Measurements from ENCODE around the gene RNF220. TPM values are rescaled to one million over a fixed set of nuclear protein-coding genes. Genes with fewer than 3 reads are reported as not detected.

RNF220 gene
- total RNA-seq, 1 experiment from 2014 or later = 128 TPM

DNA sequence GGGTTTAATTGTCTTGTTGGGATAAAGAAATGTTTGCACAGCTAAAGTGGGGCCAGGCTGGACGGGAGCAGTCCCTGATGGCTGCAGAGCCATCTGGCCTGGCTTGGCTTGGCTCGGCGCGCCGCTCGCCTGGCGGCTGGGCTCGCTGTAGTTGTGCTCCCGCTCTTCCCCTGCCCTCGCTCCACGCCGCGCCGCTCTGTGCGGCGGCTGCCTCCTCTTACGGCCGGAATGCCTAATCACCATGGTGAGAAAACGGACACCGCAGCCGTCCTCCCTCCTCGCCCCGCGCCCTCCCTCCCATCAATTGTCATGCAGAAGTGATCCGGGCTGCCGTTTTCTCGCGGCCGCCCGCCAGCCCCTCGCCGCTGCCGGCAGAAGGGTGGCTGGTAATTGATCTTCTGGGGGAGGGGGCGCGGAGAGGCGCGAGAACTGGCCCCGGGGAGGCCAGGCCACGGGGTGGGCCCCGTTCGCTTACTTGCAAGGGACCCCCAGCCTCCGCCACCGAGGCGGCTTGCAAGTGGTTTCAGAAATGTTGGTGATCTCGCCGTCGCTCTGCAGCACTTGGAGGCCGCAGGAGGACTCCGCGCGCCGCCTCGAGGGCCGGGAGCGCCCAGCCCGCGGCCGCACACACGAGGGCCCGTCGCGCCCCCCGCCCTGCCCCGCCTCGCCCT lies 12.4 kb downstream of the RNF220 start (continued):
- TF ChIP-seq, protein P1, sequence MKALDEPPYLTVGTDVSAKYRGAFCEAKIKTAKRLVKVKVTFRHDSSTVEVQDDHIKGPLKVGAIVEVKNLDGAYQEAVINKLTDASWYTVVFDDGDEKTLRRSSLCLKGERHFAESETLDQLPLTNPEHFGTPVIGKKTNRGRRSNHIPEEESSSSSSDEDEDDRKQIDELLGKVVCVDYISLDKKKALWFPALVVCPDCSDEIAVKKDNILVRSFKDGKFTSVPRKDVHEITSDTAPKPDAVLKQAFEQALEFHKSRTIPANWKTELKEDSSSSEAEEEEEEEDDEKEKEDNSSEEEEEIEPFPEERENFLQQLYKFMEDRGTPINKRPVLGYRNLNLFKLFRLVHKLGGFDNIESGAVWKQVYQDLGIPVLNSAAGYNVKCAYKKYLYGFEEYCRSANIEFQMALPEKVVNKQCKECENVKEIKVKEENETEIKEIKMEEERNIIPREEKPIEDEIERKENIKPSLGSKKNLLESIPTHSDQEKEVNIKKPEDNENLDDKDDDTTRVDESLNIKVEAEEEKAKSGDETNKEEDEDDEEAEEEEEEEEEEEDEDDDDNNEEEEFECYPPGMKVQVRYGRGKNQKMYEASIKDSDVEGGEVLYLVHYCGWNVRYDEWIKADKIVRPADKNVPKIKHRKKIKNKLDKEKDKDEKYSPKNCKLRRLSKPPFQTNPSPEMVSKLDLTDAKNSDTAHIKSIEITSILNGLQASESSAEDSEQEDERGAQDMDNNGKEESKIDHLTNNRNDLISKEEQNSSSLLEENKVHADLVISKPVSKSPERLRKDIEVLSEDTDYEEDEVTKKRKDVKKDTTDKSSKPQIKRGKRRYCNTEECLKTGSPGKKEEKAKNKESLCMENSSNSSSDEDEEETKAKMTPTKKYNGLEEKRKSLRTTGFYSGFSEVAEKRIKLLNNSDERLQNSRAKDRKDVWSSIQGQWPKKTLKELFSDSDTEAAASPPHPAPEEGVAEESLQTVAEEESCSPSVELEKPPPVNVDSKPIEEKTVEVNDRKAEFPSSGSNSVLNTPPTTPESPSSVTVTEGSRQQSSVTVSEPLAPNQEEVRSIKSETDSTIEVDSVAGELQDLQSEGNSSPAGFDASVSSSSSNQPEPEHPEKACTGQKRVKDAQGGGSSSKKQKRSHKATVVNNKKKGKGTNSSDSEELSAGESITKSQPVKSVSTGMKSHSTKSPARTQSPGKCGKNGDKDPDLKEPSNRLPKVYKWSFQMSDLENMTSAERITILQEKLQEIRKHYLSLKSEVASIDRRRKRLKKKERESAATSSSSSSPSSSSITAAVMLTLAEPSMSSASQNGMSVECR (CRISPR knock-in tag; IDR thresholded peaks at IDR 0.05; ENCODE audit: borderline replicate concordance) = no peak
- TF ChIP-seq, protein P2, sequence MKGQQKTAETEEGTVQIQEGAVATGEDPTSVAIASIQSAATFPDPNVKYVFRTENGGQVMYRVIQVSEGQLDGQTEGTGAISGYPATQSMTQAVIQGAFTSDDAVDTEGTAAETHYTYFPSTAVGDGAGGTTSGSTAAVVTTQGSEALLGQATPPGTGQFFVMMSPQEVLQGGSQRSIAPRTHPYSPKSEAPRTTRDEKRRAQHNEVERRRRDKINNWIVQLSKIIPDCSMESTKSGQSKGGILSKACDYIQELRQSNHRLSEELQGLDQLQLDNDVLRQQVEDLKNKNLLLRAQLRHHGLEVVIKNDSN (CRISPR knock-in tag; IDR thresholded peaks at IDR 0.05) = no peak
- TF ChIP-seq, protein P3, sequence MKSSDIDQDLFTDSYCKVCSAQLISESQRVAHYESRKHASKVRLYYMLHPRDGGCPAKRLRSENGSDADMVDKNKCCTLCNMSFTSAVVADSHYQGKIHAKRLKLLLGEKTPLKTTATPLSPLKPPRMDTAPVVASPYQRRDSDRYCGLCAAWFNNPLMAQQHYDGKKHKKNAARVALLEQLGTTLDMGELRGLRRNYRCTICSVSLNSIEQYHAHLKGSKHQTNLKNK (CRISPR knock-in tag; IDR thresholded peaks at IDR 0.05) = no peak
- TF ChIP-seq, protein P4, sequence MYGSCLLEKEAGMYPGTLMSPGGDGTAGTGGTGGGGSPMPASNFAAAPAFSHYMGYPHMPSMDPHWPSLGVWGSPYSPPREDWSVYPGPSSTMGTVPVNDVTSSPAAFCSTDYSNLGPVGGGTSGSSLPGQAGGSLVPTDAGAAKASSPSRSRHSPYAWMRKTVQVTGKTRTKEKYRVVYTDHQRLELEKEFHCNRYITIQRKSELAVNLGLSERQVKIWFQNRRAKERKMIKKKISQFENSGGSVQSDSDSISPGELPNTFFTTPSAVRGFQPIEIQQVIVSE (CRISPR knock-in tag; IDR thresholded peaks at IDR 0.05; ENCODE audit: borderline replicate concordance) = no peak
- TF ChIP-seq, protein P5, sequence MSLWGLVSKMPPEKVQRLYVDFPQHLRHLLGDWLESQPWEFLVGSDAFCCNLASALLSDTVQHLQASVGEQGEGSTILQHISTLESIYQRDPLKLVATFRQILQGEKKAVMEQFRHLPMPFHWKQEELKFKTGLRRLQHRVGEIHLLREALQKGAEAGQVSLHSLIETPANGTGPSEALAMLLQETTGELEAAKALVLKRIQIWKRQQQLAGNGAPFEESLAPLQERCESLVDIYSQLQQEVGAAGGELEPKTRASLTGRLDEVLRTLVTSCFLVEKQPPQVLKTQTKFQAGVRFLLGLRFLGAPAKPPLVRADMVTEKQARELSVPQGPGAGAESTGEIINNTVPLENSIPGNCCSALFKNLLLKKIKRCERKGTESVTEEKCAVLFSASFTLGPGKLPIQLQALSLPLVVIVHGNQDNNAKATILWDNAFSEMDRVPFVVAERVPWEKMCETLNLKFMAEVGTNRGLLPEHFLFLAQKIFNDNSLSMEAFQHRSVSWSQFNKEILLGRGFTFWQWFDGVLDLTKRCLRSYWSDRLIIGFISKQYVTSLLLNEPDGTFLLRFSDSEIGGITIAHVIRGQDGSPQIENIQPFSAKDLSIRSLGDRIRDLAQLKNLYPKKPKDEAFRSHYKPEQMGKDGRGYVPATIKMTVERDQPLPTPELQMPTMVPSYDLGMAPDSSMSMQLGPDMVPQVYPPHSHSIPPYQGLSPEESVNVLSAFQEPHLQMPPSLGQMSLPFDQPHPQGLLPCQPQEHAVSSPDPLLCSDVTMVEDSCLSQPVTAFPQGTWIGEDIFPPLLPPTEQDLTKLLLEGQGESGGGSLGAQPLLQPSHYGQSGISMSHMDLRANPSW (CRISPR knock-in tag; conservative IDR thresholded peaks at IDR 0.05; ENCODE audit: low read depth) = no peak; the same call in 1 of the 2 replicates
- TF ChIP-seq, protein P6, sequence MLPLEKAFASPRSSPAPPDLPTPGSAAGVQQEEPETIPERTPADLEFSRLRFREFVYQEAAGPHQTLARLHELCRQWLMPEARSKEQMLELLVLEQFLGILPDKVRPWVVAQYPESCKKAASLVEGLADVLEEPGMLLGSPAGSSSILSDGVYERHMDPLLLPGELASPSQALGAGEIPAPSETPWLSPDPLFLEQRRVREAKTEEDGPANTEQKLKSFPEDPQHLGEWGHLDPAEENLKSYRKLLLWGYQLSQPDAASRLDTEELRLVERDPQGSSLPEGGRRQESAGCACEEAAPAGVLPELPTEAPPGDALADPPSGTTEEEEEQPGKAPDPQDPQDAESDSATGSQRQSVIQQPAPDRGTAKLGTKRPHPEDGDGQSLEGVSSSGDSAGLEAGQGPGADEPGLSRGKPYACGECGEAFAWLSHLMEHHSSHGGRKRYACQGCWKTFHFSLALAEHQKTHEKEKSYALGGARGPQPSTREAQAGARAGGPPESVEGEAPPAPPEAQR (CRISPR knock-in tag; IDR thresholded peaks at IDR 0.05) = no peak
- TF ChIP-seq, protein P7, sequence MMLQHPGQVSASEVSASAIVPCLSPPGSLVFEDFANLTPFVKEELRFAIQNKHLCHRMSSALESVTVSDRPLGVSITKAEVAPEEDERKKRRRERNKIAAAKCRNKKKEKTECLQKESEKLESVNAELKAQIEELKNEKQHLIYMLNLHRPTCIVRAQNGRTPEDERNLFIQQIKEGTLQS (CRISPR knock-in tag; conservative IDR thresholded peaks at IDR 0.05) = no peak
- TF ChIP-seq KAT7 (CRISPR knock-in tag; IDR thresholded peaks at IDR 0.05; ENCODE audit: borderline replicate concordance) (0 out of 2 replicates have a peak, but pooled peaks have one; percentile 5), ETV6 (CRISPR knock-in tag; IDR thresholded peaks at IDR 0.05) (0 out of 2 replicates have a peak, but pooled peaks have one; percentile 15), ATF1 (CRISPR knock-in tag; IDR thresholded peaks at IDR 0.05) (0 out of 2 replicates have a peak, but pooled peaks have one; percentile 17), CREB1 (CRISPR knock-in tag; IDR thresholded peaks at IDR 0.05) (no peak), ZNF423 (CRISPR knock-in tag; IDR thresholded peaks at IDR 0.05) (no peak), HMGA2 (CRISPR knock-in tag; IDR thresholded peaks at IDR 0.05) (no peak), CBFB (CRISPR knock-in tag; IDR thresholded peaks at IDR 0.05; ENCODE audit: low read depth) (0 out of 2 replicates have a peak, but pooled peaks have one; percentile 63), NR2C2 (CRISPR knock-in tag; IDR thresholded peaks at IDR 0.05) (no peak), TEAD1 (CRISPR knock-in tag; IDR thresholded peaks at IDR 0.05) (0 out of 2 replicates have a peak, but pooled peaks have one; percentile 60)
- TF ChIP-seq, protein P8, sequence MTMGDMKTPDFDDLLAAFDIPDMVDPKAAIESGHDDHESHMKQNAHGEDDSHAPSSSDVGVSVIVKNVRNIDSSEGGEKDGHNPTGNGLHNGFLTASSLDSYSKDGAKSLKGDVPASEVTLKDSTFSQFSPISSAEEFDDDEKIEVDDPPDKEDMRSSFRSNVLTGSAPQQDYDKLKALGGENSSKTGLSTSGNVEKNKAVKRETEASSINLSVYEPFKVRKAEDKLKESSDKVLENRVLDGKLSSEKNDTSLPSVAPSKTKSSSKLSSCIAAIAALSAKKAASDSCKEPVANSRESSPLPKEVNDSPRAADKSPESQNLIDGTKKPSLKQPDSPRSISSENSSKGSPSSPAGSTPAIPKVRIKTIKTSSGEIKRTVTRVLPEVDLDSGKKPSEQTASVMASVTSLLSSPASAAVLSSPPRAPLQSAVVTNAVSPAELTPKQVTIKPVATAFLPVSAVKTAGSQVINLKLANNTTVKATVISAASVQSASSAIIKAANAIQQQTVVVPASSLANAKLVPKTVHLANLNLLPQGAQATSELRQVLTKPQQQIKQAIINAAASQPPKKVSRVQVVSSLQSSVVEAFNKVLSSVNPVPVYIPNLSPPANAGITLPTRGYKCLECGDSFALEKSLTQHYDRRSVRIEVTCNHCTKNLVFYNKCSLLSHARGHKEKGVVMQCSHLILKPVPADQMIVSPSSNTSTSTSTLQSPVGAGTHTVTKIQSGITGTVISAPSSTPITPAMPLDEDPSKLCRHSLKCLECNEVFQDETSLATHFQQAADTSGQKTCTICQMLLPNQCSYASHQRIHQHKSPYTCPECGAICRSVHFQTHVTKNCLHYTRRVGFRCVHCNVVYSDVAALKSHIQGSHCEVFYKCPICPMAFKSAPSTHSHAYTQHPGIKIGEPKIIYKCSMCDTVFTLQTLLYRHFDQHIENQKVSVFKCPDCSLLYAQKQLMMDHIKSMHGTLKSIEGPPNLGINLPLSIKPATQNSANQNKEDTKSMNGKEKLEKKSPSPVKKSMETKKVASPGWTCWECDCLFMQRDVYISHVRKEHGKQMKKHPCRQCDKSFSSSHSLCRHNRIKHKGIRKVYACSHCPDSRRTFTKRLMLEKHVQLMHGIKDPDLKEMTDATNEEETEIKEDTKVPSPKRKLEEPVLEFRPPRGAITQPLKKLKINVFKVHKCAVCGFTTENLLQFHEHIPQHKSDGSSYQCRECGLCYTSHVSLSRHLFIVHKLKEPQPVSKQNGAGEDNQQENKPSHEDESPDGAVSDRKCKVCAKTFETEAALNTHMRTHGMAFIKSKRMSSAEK (CRISPR knock-in tag; IDR thresholded peaks at IDR 0.05; ENCODE audit: borderline replicate concordance) = no peak
- TF ChIP-seq, protein P9, sequence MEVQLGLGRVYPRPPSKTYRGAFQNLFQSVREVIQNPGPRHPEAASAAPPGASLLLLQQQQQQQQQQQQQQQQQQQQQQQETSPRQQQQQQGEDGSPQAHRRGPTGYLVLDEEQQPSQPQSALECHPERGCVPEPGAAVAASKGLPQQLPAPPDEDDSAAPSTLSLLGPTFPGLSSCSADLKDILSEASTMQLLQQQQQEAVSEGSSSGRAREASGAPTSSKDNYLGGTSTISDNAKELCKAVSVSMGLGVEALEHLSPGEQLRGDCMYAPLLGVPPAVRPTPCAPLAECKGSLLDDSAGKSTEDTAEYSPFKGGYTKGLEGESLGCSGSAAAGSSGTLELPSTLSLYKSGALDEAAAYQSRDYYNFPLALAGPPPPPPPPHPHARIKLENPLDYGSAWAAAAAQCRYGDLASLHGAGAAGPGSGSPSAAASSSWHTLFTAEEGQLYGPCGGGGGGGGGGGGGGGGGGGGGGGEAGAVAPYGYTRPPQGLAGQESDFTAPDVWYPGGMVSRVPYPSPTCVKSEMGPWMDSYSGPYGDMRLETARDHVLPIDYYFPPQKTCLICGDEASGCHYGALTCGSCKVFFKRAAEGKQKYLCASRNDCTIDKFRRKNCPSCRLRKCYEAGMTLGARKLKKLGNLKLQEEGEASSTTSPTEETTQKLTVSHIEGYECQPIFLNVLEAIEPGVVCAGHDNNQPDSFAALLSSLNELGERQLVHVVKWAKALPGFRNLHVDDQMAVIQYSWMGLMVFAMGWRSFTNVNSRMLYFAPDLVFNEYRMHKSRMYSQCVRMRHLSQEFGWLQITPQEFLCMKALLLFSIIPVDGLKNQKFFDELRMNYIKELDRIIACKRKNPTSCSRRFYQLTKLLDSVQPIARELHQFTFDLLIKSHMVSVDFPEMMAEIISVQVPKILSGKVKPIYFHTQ (CRISPR knock-in tag; IDR thresholded peaks at IDR 0.05) = no peak

All from WTC11 (cell line).